H1 (cell line): ENCODE results near the gene PTAR1. TPM values are rescaled to one million over a fixed set of nuclear protein-coding genes. Genes with fewer than 3 reads are reported as not detected.

Source experiments
- CTCF ChIA-PET: fragments of 300-600 bp; sonication (Branson Sonifier 250); formaldehyde crosslinking; loops from one replicate; lab custom pipeline; 2021; ENCODE audit not compliant: partially characterized antibody; lab: Charles Lee
- POLR2A ChIA-PET: fragments of 300-600 bp; sonication (Branson Sonifier 250); formaldehyde crosslinking; loops from one replicate; lab custom pipeline; 2021; ENCODE audit warnings: inconsistent platforms; ENCODE audit not compliant: partially characterized antibody; lab: Charles Lee
- DNase-seq, 2 experiments: peaks; one replicate each; pipeline versions ENCODE4 v3.0.0 to v3.0.0-alpha.2; 2010 to 2022; ENCODE audit warnings: low spot score in 2 of 2, low read depth in 1 of 2, mixed read lengths in 1 of 2
- FAIRE-seq: peaks from 2 replicates; lab custom pipeline; 2011; peaks lifted over from hg19 to GRCh38; lab: Jason Lieb, UNC
- H2AFZ ChIP-seq: 2 replicates; pipeline ENCODE4 v1.8.1; 2012; ENCODE audit warnings: low read length, inconsistent platforms
- H2AK5ac ChIP-seq: 2 replicates; pipeline ENCODE4 v1.6.1; 2013; ENCODE audit warnings: low read depth, low read length
- H2BK120ac ChIP-seq: replicated peaks from 2 replicates; pipeline ENCODE3; 2013; ENCODE audit warnings: low read depth, low read length, inconsistent platforms
- H2BK12ac ChIP-seq: 2 replicates; pipeline ENCODE4 v1.6.1; 2013; ENCODE audit warnings: low read depth, low read length
- H2BK15ac ChIP-seq: 2 replicates; pipeline ENCODE4 v1.6.1; 2013; ENCODE audit warnings: low read length
- H2BK20ac ChIP-seq: 2 replicates; pipeline ENCODE4 v1.6.1; 2013; ENCODE audit warnings: low read length
- H2BK5ac ChIP-seq: 2 replicates; pipeline ENCODE4 v1.6.1; 2013; ENCODE audit warnings: low read depth, low read length
- H3K14ac ChIP-seq: 2 replicates; pipeline ENCODE4 v1.6.1; 2013; ENCODE audit warnings: inconsistent platforms; ENCODE audit not compliant: insufficient read length
- H3K18ac ChIP-seq: 2 replicates; pipeline ENCODE4 v1.6.1; 2013; ENCODE audit warnings: low read length; ENCODE audit errors: extremely low read depth
- H3K23ac ChIP-seq: 2 replicates; pipeline ENCODE4 v1.6.1; 2013; ENCODE audit warnings: inconsistent platforms; ENCODE audit not compliant: insufficient read length
- H3K23me2 ChIP-seq: 2 replicates; pipeline ENCODE4 v1.6.1; 2013; ENCODE audit warnings: low read depth, low read length
- H3K27ac ChIP-seq: 2 replicates; pipeline ENCODE4 v1.6.1; 2011; ENCODE audit warnings: low read depth, low read length, inconsistent platforms
- H3K27me3 ChIP-seq, 4 experiments: replicated peaks in 1 of 4; 1 replicate in 1 of 4; 2 replicates in 3 of 4; pipeline versions ENCODE4 v1.6.1 to v1.8.1; 2011 to 2013; ENCODE audit warnings: low read length in 3 of 4, mild to moderate bottlenecking in 3 of 4, inconsistent platforms in 2 of 4, mixed read lengths in 2 of 4, moderate library complexity in 1 of 4; ENCODE audit not compliant: control insufficient read depth in 3 of 4, insufficient read depth in 3 of 4; ENCODE audit errors: extremely low read depth in 1 of 4
- H3K36me3 ChIP-seq, 4 experiments: 2 replicates each; pipeline versions ENCODE4 v1.6.1 to v1.8.1; 2011 to 2013; ENCODE audit warnings: mild to moderate bottlenecking in 4 of 4, low read length in 3 of 4, moderate library complexity in 2 of 4, control low read depth in 1 of 4, inconsistent platforms in 1 of 4; ENCODE audit not compliant: insufficient read depth in 4 of 4, control insufficient read depth in 2 of 4
- H3K4ac ChIP-seq: replicated peaks from 2 replicates; pipeline ENCODE3; 2013; ENCODE audit warnings: low read length, low read depth, mixed read lengths, inconsistent platforms; ENCODE audit not compliant: insufficient read length
- H3K4me1 ChIP-seq, 4 experiments: replicated peaks in 1 of 4; 1 replicate in 1 of 4; 2 replicates in 3 of 4; pipeline versions ENCODE4 v1.6.1 to v1.8.1; 2011 to 2013; ENCODE audit warnings: low read length in 3 of 4, inconsistent platforms in 2 of 4, mixed read lengths in 1 of 4; ENCODE audit not compliant: insufficient read depth in 4 of 4, control insufficient read depth in 3 of 4
- H3K4me2 ChIP-seq, 2 experiments: 2 replicates each; pipeline versions ENCODE4 v1.6.1 to v1.8.1; 2011 to 2013; ENCODE audit warnings: low read depth in 2 of 2, low read length in 2 of 2, control low read depth in 1 of 2, inconsistent platforms in 1 of 2, mild to moderate bottlenecking in 1 of 2; ENCODE audit not compliant: insufficient read depth in 1 of 2
- H3K4me3 ChIP-seq, 4 experiments: fragments of 200-600, 300-600 bp in 1 of 4; sonication (generic), shearing (Covaris generic), sonication (Bioruptor Twin) in 1 of 4; 2 replicates each; pipeline versions ENCODE4 v1.5.1 to v1.8.1; 2011 to 2016; ENCODE audit warnings: low read length in 4 of 4, low read depth in 3 of 4, control low read depth in 2 of 4, inconsistent platforms in 2 of 4, mild to moderate bottlenecking in 2 of 4, mixed read lengths in 1 of 4, moderate library complexity in 1 of 4; ENCODE audit not compliant: insufficient read depth in 2 of 4; ENCODE audit errors: extremely low read depth in 1 of 4
- H3K56ac ChIP-seq: replicated peaks from 2 replicates; pipeline ENCODE3; 2013; ENCODE audit warnings: low read depth, mild to moderate bottlenecking, mixed read lengths, low read length, inconsistent platforms; ENCODE audit not compliant: insufficient read length
- H3K79me1 ChIP-seq: 2 replicates; pipeline ENCODE4 v1.6.1; 2013; ENCODE audit warnings: low read depth, low read length, control low read depth
- H3K79me2 ChIP-seq, 2 experiments: 2 replicates each; pipeline versions ENCODE4 v1.6.1 to v1.8.1; 2012 to 2013; ENCODE audit warnings: low read length in 2 of 2, mild to moderate bottlenecking in 2 of 2, inconsistent platforms in 1 of 2; ENCODE audit not compliant: insufficient read depth in 2 of 2, control insufficient read depth in 1 of 2
- H3K9ac ChIP-seq, 4 experiments: replicated peaks in 1 of 4; 1 replicate in 1 of 4; 2 replicates in 3 of 4; pipeline versions ENCODE4 v1.6.1 to v1.8.1; 2011 to 2013; ENCODE audit warnings: low read depth in 3 of 4, low read length in 3 of 4, control low read depth in 2 of 4, mild to moderate bottlenecking in 2 of 4, moderate library complexity in 2 of 4, inconsistent platforms in 1 of 4; ENCODE audit errors: extremely low read depth in 1 of 4
- H3K9me3 ChIP-seq, 2 experiments: 2 replicates each; pipeline versions ENCODE4 v1.6.1 to v1.8.1; 2012 to 2013; ENCODE audit warnings: mild to moderate bottlenecking in 2 of 2, moderate library complexity in 2 of 2, control low read depth in 1 of 2, inconsistent platforms in 1 of 2, low read depth in 1 of 2, low read length in 1 of 2, mixed read lengths in 1 of 2; ENCODE audit not compliant: insufficient read depth in 2 of 2
- H4K20me1 ChIP-seq, 2 experiments: replicated peaks in 1 of 2; 2 replicates each; pipeline versions ENCODE3 to v1.8.1; 2011 to 2013; ENCODE audit warnings: inconsistent platforms in 2 of 2, low read length in 2 of 2, mild to moderate bottlenecking in 1 of 2; ENCODE audit not compliant: insufficient read depth in 2 of 2, control insufficient read depth in 1 of 2
- H4K5ac ChIP-seq: 2 replicates; pipeline ENCODE4 v1.6.1; 2013; ENCODE audit warnings: low read length, low read depth, mixed read lengths, inconsistent platforms; ENCODE audit not compliant: insufficient read length
- H4K8ac ChIP-seq: 2 replicates; pipeline ENCODE4 v1.8.0; 2013; ENCODE audit warnings: mild to moderate bottlenecking, moderate library complexity, low read length, inconsistent platforms; ENCODE audit not compliant: insufficient read depth; ENCODE audit errors: extremely low read depth
- H4K91ac ChIP-seq: replicated peaks from 2 replicates; pipeline ENCODE3; 2013; ENCODE audit warnings: low read length, mixed read lengths, inconsistent platforms; ENCODE audit not compliant: insufficient read length
- ASH2L ChIP-seq: fragments of 200-600, 300-600 bp; sonication (generic); IDR thresholded peaks from one replicate; pipeline ENCODE4 v1.7.1; 2017; ENCODE audit warnings: low read length
- ATF2 ChIP-seq: IDR thresholded peaks from 2 replicates; pipeline ENCODE4 v1.6.1; 2012; ENCODE audit warnings: low read length, inconsistent platforms
- CBX5 ChIP-seq: fragments of 300-800, 300-1000 bp; sonication (generic); IDR thresholded peaks from 2 replicates; pipeline ENCODE4 v1.7.1; 2016; ENCODE audit warnings: antibody characterized with exemption, low read length, low read depth
- CEBPB ChIP-seq: IDR thresholded peaks from 2 replicates; pipeline ENCODE4 v1.6.1; 2012; ENCODE audit warnings: low read depth, low read length
- CREB1 ChIP-seq: IDR thresholded peaks from 2 replicates; pipeline ENCODE4 v1.6.1; 2012; ENCODE audit warnings: inconsistent platforms
- CTBP2 ChIP-seq: IDR thresholded peaks from 2 replicates; pipeline ENCODE4 v1.7.0; 2011; ENCODE audit warnings: borderline replicate concordance, mild to moderate bottlenecking, moderate library complexity, mixed read lengths, low read length; ENCODE audit not compliant: insufficient read depth, insufficient read length
- KDM5A ChIP-seq: fragments of 200-600 bp; IDR thresholded peaks from 2 replicates; pipeline ENCODE4 v1.7.1; 2012; ENCODE audit warnings: mild to moderate bottlenecking, low read length, inconsistent platforms, mixed read lengths
- SAP30 ChIP-seq: fragments of 300-600 bp; sonication (generic); IDR thresholded peaks from 2 replicates; pipeline ENCODE4 v1.7.1; 2012; ENCODE audit warnings: low read length, moderate library complexity, mild to moderate bottlenecking, inconsistent platforms; ENCODE audit not compliant: insufficient read depth, insufficient replicate concordance
- SIN3A ChIP-seq, 2 experiments: IDR thresholded peaks in 1 of 2; conservative IDR thresholded peaks in 1 of 2; 2 replicates each; pipeline ENCODE4 v1.6.1; 2011 to 2012; ENCODE audit warnings: low read length in 2 of 2, improper control_type of control experiment in 1 of 2, low read depth in 1 of 2, mild to moderate bottlenecking in 1 of 2
- SIX5 ChIP-seq: IDR thresholded peaks from 2 replicates; pipeline ENCODE4 v1.6.1; 2011; ENCODE audit warnings: mild to moderate bottlenecking, low read depth, low read length
- YY1 ChIP-seq: IDR thresholded peaks from 2 replicates; pipeline ENCODE4 v1.6.1; 2011; ENCODE audit warnings: low read depth, mild to moderate bottlenecking, low read length
- ZNF274 ChIP-seq: IDR thresholded peaks from 2 replicates; pipeline ENCODE4 v1.7.0; 2012; ENCODE audit warnings: low read length, borderline replicate concordance; ENCODE audit errors: extremely low read depth
- WGBS, 2 experiments: shearing (Covaris generic) in 1 of 2; methylation state at CpG; one replicate each; pipeline versions ENCODE4 v1.1.6 to v1.1.7; 2013 to 2015; ENCODE audit warnings: low lambda C conversion rate in 2 of 2, mixed read lengths in 2 of 2, inconsistent platforms in 1 of 2, low coverage in 1 of 2, missing lambda C conversion rate in 1 of 2; ENCODE audit not compliant: insufficient replicate concordance in 2 of 2, insufficient coverage in 1 of 2, insufficient read length in 1 of 2; ENCODE audit errors: extremely low coverage in 1 of 2, missing lambda C conversion rate in 1 of 2; 5-methylcytosine and 5-hydroxymethylcytosine counted together
- polyA plus RNA-seq, 7 experiments: library from polyadenylated mRNA; depleted of rRNA in 3 of 7; stranded (reverse) in 5 of 7; unstranded in 2 of 7; fragments of >200 nt in 5 of 7; fragments of 200-250 nt in 2 of 7; gene quantifications; 1 replicate in 5 of 7; 2 replicates in 1 of 7; 4 replicates in 1 of 7; pipeline versions ENCODE4 v1.2.1 to v1.2.3, GENCODE V29; 2011 to 2013; ENCODE audit warnings: missing spikeins in 2 of 7, mixed read lengths in 2 of 7
- total RNA-seq: library from RNA; stranded (reverse); fragmentation: NEBNext Ultra II Directional; extraction: Animal tissue kit (Norgen Biotek cat#: 25700); gene quantifications from 2 replicates; pipeline ENCODE4 v1.2.1, GENCODE V29; 2021

The PTAR1 gene
- total and polyA plus RNA-seq, 2 of the 8 experiments (the other 6 are each of a cell fraction or from before 2014, with no cell fraction given): 19.5 to 84.9 TPM

GRCh38 chr9:69718218-69718617 is 41.6 kb downstream of the PTAR1 start:
- Histone ChIP-seq H3K36me3 (peaks cover 8 to 85% (median 28%) of the 10 kb centered on the region in 4 experiments; a peak in 7 of 8 replicates), H3K27me3 (no peaks in the 10 kb centered on the region), H3K23me2 (no peaks in the 10 kb centered on the region), H2BK120ac (no peak overlapping the region), H3K79me1 (no peaks in the 10 kb centered on the region), H2BK20ac (no peak overlapping the region), H3K9me3 (no peaks in the 10 kb centered on the region), H2BK15ac (no peak overlapping the region), H3K4ac (no peak overlapping the region), H3K9ac (no peak overlapping the region), H3K4me2 (no peak overlapping the region), H4K8ac (no peak overlapping the region), H2AK5ac (no peak overlapping the region), H2AFZ (no peak overlapping the region), H3K27ac (no peak overlapping the region), H3K4me1 (no peaks in the 10 kb centered on the region), H4K91ac (no peak overlapping the region), H2BK12ac (no peak overlapping the region), H3K14ac (no peak overlapping the region), H3K56ac (no peak overlapping the region), H3K4me3 (no peak overlapping the region), H4K20me1 (no peaks in the 10 kb centered on the region), H3K79me2 (no peaks in the 10 kb centered on the region), H3K23ac (no peak overlapping the region), H3K18ac (no peak overlapping the region), H2BK5ac (no peak overlapping the region), H4K5ac (no peak overlapping the region)
- ChIA-PET CTCF (interaction anchor here (0.8 kb wide), 1 partner anchor 10 kb away, joined by 4 read pairs; no protein-coding TSS in a partner anchor), POLR2A (interaction anchor here (0.9 kb wide), 1 partner anchor 29 kb away, joined by 3 read pairs; no protein-coding TSS in a partner anchor)
- WGBS, 2 experiments: 91% methylated on average over 6 of the region's 6 CpGs; no CpG with 5 or more reads in 1 of the 2 experiments
- FAIRE-seq: no peak
- DNase-seq: no peak
- TF ChIP-seq ZNF274 (no peak), CEBPB (no peak), ATF2 (no peak), CREB1 (no peak), SIN3A (conservative IDR thresholded peaks at IDR 0.05 in 1 of 2, IDR thresholded peaks at IDR 0.05 in 1 of 2; ENCODE audit: low read depth in 1 of 2, low read length in 2 of 2) (no peak), CTBP2 (no peak), YY1 (no peak), SAP30 (no peak), KDM5A (no peak), SIX5 (no peak), ASH2L (no peak), CBX5 (no peak)
